ENCODE data around the gene PRELP. TPM values are rescaled to one million over a fixed set of nuclear protein-coding genes. Genes with fewer than 3 reads are reported as not detected.

The PRELP gene
- total and polyA plus RNA-seq, 2 of the 8 experiments (the other 6 are each of a cell fraction or from before 2014, with no cell fraction given) = 0.13 to 0.23 TPM

- no peak for TF ChIP-seq KDM4A (IDR thresholded peaks at IDR 0.05; ENCODE audit: low read depth, low read length, severe bottlenecking)
- no peak for TF ChIP-seq BACH1 (IDR thresholded peaks at IDR 0.05; ENCODE audit: low read length)
- TF ChIP-seq ASH2L (IDR thresholded peaks at IDR 0.05; ENCODE audit: low read length) = no peak
Measured at GRCh38 chr1:203491664-203492063, 16.1 kb downstream of the PRELP start (continued).
